BJ (cell line): ENCODE results near the gene BEAN1. TPM values are rescaled to one million over a fixed set of nuclear protein-coding genes. Genes with fewer than 3 reads are reported as not detected.

Experiments
- CTCF ChIA-PET: fragments of 350-600 bp; formaldehyde crosslinking; extraction: SDS; loops from one replicate; lab custom pipeline; 2021; ENCODE audit warnings: antibody characterized with exemption, inconsistent platforms; lab: Yijun Ruan, JAX
- POLR2A ChIA-PET: fragments of 300-600 bp; sonication (Branson Sonifier 250); formaldehyde crosslinking; extraction: SDS; loops from one replicate; lab custom pipeline; 2021; ENCODE audit warnings: antibody characterized with exemption; lab: Charles Lee
- DNase-seq: peaks from one replicate; pipeline ENCODE4 v3.0.0-alpha.2; 2011; ENCODE audit warnings: low read depth
- H3K27me3 ChIP-seq: 2 replicates; pipeline ENCODE4 v1.6.0; 2011; ENCODE audit warnings: low read length; ENCODE audit not compliant: control insufficient read depth, insufficient read depth
- H3K36me3 ChIP-seq: 2 replicates; pipeline ENCODE4 v1.5.1; 2011; ENCODE audit warnings: low read length; ENCODE audit not compliant: control insufficient read depth, insufficient read depth
- H3K4me3 ChIP-seq: 2 replicates; pipeline ENCODE4 v1.5.1; 2011; ENCODE audit warnings: low read depth, mild to moderate bottlenecking, control low read depth, low read length
- polyA plus RNA-seq: library from polyadenylated mRNA; depleted of rRNA; stranded (reverse); fragments of >200 nt; gene quantifications from 2 replicates; pipeline ENCODE4 v1.2.3, GENCODE V29; 2011
- TF ChIP-seq, protein P1 (sequence below): IDR thresholded peaks from 2 replicates; pipeline ENCODE4 v1.5.1; 2011; ENCODE audit warnings: low read depth, mild to moderate bottlenecking, control low read depth, inconsistent platforms, low read length, moderate library complexity; ENCODE audit not compliant: insufficient read depth

Gene BEAN1
- polyA plus RNA-seq, 1 experiment: not detected

DNA sequence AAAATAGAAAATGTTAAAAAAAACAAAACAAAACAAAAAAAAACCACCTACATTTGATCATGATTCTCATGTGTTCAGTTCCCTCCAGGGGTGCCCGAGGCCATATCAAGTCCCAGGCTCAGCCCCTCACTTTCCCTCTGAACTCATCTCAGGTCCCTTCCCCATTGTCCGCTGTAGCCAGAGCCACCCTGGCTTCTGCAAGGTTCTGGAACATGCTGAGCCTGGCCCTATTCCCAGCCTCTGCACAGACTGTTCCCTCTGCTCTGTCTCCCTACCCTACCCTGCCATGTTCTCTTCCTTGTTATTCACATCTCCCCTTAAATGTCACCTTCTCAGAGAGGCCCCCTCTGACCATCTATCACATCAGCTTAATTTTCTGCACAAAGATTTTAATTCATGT is 75.9 kb downstream of the BEAN1 start:
- no peak overlapping the region for H3K4me3 ChIP-seq
- DNase-seq: no peak

GRCh38 chr16:66503612-66504011 is 76.5 kb downstream of the BEAN1 start:
- TF ChIP-seq, protein P1, sequence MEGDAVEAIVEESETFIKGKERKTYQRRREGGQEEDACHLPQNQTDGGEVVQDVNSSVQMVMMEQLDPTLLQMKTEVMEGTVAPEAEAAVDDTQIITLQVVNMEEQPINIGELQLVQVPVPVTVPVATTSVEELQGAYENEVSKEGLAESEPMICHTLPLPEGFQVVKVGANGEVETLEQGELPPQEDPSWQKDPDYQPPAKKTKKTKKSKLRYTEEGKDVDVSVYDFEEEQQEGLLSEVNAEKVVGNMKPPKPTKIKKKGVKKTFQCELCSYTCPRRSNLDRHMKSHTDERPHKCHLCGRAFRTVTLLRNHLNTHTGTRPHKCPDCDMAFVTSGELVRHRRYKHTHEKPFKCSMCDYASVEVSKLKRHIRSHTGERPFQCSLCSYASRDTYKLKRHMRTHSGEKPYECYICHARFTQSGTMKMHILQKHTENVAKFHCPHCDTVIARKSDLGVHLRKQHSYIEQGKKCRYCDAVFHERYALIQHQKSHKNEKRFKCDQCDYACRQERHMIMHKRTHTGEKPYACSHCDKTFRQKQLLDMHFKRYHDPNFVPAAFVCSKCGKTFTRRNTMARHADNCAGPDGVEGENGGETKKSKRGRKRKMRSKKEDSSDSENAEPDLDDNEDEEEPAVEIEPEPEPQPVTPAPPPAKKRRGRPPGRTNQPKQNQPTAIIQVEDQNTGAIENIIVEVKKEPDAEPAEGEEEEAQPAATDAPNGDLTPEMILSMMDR: no peak
- no peak overlapping the region for H3K4me3 ChIP-seq
- H3K27me3 ChIP-seq: no peaks in the 10 kb centered on the region
- no peak for DNase-seq
- ChIA-PET CTCF (no interaction called here), POLR2A (no interaction called here)
- no peaks in the 10 kb centered on the region for H3K36me3 ChIP-seq

More for the DNA sequence above, 75.9 kb downstream of the BEAN1 start:
- CTCF ChIA-PET: interaction anchor here (0.9 kb wide), 1 partner anchor 9 kb away, joined by 3 read pairs; no protein-coding TSS in a partner anchor
- TF ChIP-seq, protein P1: no peak
- POLR2A ChIA-PET: no interaction called here
- Histone ChIP-seq H3K36me3 (no peaks in the 10 kb centered on the region), H3K27me3 (no peaks in the 10 kb centered on the region)

GRCh38 chr16:66507731-66508239 is 80.7 kb downstream of the BEAN1 start:
- Histone ChIP-seq H3K27me3 (no peaks in the 10 kb centered on the region), H3K36me3 (no peaks in the 10 kb centered on the region), H3K4me3 (no peak overlapping the region)
- POLR2A ChIA-PET: no interaction called here
- TF ChIP-seq, protein P1: no peak
- CTCF ChIA-PET: interaction anchor here (0.8 kb wide), 1 partner anchor 94 kb away, joined by 3 read pairs; no protein-coding TSS in a partner anchor
- no peak for DNase-seq

- no peaks in the 10 kb centered on the region for H3K27me3 ChIP-seq
- ChIA-PET CTCF (interaction anchor here (0.8 to 1.0 kb wide), 2 partner anchors 93 to 101 kb away, joined by 3 to 4 read pairs; no protein-coding TSS in a partner anchor), POLR2A (no interaction called here)
- no peak for DNase-seq
- no peak overlapping the region for H3K4me3 ChIP-seq
- H3K36me3 ChIP-seq: no peaks in the 10 kb centered on the region
- TF ChIP-seq, protein P1: no peak
Observed at GRCh38 chr16:66508248-66508913, 81.3 kb downstream of the BEAN1 start.

- no peak for DNase-seq
- ChIA-PET CTCF (interaction anchor here (0.6 to 1.0 kb wide), 2 partner anchors 60 to 102 kb away, joined by 3 to 4 read pairs; no protein-coding TSS in a partner anchor), POLR2A (no interaction called here)
- H3K36me3 ChIP-seq: no peaks in the 10 kb centered on the region
- no peaks in the 10 kb centered on the region for H3K27me3 ChIP-seq
- TF ChIP-seq, protein P1: no peak
- H3K4me3 ChIP-seq: no peak overlapping the region
Observed at GRCh38 chr16:66508914-66509496, 81.9 kb downstream of the BEAN1 start.
